Stomach (tissue), 9 donors: ENCODE measurements around the gene ERBB4. TPM values are rescaled to one million over a fixed set of nuclear protein-coding genes. Genes with fewer than 3 reads are reported as not detected.

Experiments
- DNase-seq, 2 donors: peaks; one replicate each; pipeline versions ENCODE4 v3.0.0 to v3.0.0-alpha.2; 2013 to 2019
- H3K27ac ChIP-seq, 5 donors: fragments of 200-600 bp in 4 of 5; sonication (generic) in 4 of 5; one replicate each; pipeline ENCODE4 v1.5.1; 2013 to 2019; ENCODE audit warnings: mild to moderate bottlenecking in 1 of 5, moderate library complexity in 1 of 5
- H3K27me3 ChIP-seq, 3 donors: fragments of 200-600 bp; sonication (generic); one replicate each; pipeline ENCODE4 v1.5.1; 2017 to 2019; ENCODE audit warnings: mixed run types in 1 of 3
- H3K36me3 ChIP-seq, 4 donors: fragments of 200-600 bp; sonication (generic); 1 replicate in 3 of 4; 2 replicates in 1 of 4; pipeline ENCODE4 v1.5.1; 2016 to 2019
- H3K4me1 ChIP-seq, 4 donors: fragments of 200-600 bp; sonication (generic); one replicate each; pipeline ENCODE4 v1.5.1; 2016 to 2019
- H3K4me3 ChIP-seq, 4 donors: fragments of 200-600 bp; sonication (generic) in 3 of 4; one replicate each; pipeline ENCODE4 v1.5.1; 2016 to 2019; ENCODE audit warnings: mild to moderate bottlenecking in 1 of 4
- H3K9me3 ChIP-seq, 4 donors: fragments of 200-600 bp; sonication (generic); one replicate each; pipeline ENCODE4 v1.5.1; 2016 to 2019
- EP300 ChIP-seq: sonication (generic); formaldehyde crosslinking; IDR thresholded peaks from one replicate; pipeline ENCODE4 v1.6.1; 2017; ENCODE audit warnings: antibody characterized with exemption
- POLR2A ChIP-seq, 4 donors: fragments of 450-650 bp; IDR thresholded peaks; one replicate each; pipeline ENCODE4 v1.6.1; 2016; ENCODE audit warnings: antibody characterized with exemption in 4 of 4, control low read depth in 2 of 4, mild to moderate bottlenecking in 1 of 4, moderate library complexity in 1 of 4
- POLR2AphosphoS5 ChIP-seq, 3 donors: sonication (generic); formaldehyde crosslinking; IDR thresholded peaks; one replicate each; pipeline ENCODE4 v1.6.1; 2016; ENCODE audit warnings: antibody characterized with exemption in 3 of 3
- WGBS, 5 donors: extraction: QIAGEN DNeasy Blood & Tissue Kit in 3 of 5; methylation state at CpG; one replicate each; pipeline versions ENCODE4 v1.1.5 to v1.1.7; 2013 to 2018; 5-methylcytosine and 5-hydroxymethylcytosine counted together
- intact Hi-C: fragments of 100-400 bp; cut with DNase I; formaldehyde crosslinking; loops from one replicate; pipeline ENCODE4 v1.15.1; 2023; ENCODE audit warnings: low total_unique reads
- polyA plus RNA-seq, 3 donors: library from polyadenylated mRNA; stranded (reverse); fragments of 200-250 nt; gene quantifications; one replicate each; pipeline ENCODE4 v1.2.3, GENCODE V29; 2013
- total RNA-seq, 5 donors: library from RNA; depleted of rRNA; stranded (reverse); fragments of >200 nt; gene quantifications; one replicate each; pipeline versions ENCODE4 v1.1.0 to v1.2.3, GENCODE V29; 2014 to 2016
- TF ChIP-seq, protein P1 (sequence below), 7 experiments: fragments of 450-650 bp in 4 of 7; fragments of 200-600 bp in 3 of 7; sonication (generic) in 3 of 7; IDR thresholded peaks; one replicate each; pipeline ENCODE4 v1.5.1; 2016 to 2019; ENCODE audit warnings: antibody characterized with exemption in 7 of 7, control low read depth in 2 of 7, mild to moderate bottlenecking in 1 of 7
- donor health status: healthy with polysubstance abuse.
- donor health status: Bipolar disorder and iron deficiency.
- donor health status: healthy.

The ERBB4 gene
- total and polyA plus RNA-seq, 8 donors = 0.12 to 2.5 (median 0.45) TPM; not detected in 1

- Histone ChIP-seq H3K4me3 (no peak overlapping the region), H3K27me3 (no peaks in the 10 kb centered on the region), H3K9me3 (peaks cover 0 to 21% (median 14%) of the 10 kb centered on the region in 4 donors), H3K27ac (no peak overlapping the region), H3K4me1 (no peaks in the 10 kb centered on the region), H3K36me3 (no peaks in the 10 kb centered on the region)
- DNase-seq = no peak
- WGBS, 5 donors = 79 to 91% (median 88%) methylated on average over 4 of the region's 4 CpGs
- intact Hi-C loops = no loop called here
- TF ChIP-seq, protein P1, sequence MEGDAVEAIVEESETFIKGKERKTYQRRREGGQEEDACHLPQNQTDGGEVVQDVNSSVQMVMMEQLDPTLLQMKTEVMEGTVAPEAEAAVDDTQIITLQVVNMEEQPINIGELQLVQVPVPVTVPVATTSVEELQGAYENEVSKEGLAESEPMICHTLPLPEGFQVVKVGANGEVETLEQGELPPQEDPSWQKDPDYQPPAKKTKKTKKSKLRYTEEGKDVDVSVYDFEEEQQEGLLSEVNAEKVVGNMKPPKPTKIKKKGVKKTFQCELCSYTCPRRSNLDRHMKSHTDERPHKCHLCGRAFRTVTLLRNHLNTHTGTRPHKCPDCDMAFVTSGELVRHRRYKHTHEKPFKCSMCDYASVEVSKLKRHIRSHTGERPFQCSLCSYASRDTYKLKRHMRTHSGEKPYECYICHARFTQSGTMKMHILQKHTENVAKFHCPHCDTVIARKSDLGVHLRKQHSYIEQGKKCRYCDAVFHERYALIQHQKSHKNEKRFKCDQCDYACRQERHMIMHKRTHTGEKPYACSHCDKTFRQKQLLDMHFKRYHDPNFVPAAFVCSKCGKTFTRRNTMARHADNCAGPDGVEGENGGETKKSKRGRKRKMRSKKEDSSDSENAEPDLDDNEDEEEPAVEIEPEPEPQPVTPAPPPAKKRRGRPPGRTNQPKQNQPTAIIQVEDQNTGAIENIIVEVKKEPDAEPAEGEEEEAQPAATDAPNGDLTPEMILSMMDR (IDR thresholded peaks at IDR 0.05) = no peak
- TF ChIP-seq POLR2A (IDR thresholded peaks at IDR 0.05) (no peak), POLR2AphosphoS5 (IDR thresholded peaks at IDR 0.05) (no peak), EP300 (no peak)
Measured at GRCh38 chr2:212441821-212442220, 96.8 kb downstream of the ERBB4 start.

GRCh38 chr2:212441141-212441540 lies 97.5 kb downstream of the ERBB4 start:
- 75 to 95% (median 83%) methylated on average over 1 of the region's 1 CpG for WGBS, 5 donors

GRCh38 chr2:212428681-212429478 lies 109.7 kb downstream of the ERBB4 start:
- DNase-seq = no peak
- H3K27ac ChIP-seq = no peak overlapping the region
- no peaks in the 10 kb centered on the region for H3K36me3 ChIP-seq
- no peaks in the 10 kb centered on the region for H3K9me3 ChIP-seq
- no peaks in the 10 kb centered on the region for H3K4me1 ChIP-seq
- no peaks in the 10 kb centered on the region for H3K27me3 ChIP-seq
- 17 to 45% (median 30%) methylated on average over 1 of the region's 1 CpG for WGBS, 5 donors
- intact Hi-C loops = no loop called here
- no peak overlapping the region for H3K4me3 ChIP-seq
- no peak for TF ChIP-seq POLR2A (IDR thresholded peaks at IDR 0.05)
- TF ChIP-seq POLR2AphosphoS5 (IDR thresholded peaks at IDR 0.05) = no peak
- TF ChIP-seq, protein P1 (IDR thresholded peaks at IDR 0.05) = no peak
- no peak for TF ChIP-seq EP300

More at GRCh38 chr2:212441141-212441540, 97.5 kb downstream of the ERBB4 start:
- Histone ChIP-seq H3K4me3 (no peak overlapping the region), H3K9me3 (peaks cover 0 to 21% (median 14%) of the 10 kb centered on the region in 4 donors), H3K4me1 (no peaks in the 10 kb centered on the region), H3K27ac (no peak overlapping the region), H3K27me3 (no peaks in the 10 kb centered on the region), H3K36me3 (no peaks in the 10 kb centered on the region)
- no peak for DNase-seq
- TF ChIP-seq, protein P1 (IDR thresholded peaks at IDR 0.05) = no peak
- TF ChIP-seq POLR2AphosphoS5 (IDR thresholded peaks at IDR 0.05) (no peak), POLR2A (IDR thresholded peaks at IDR 0.05) (no peak), EP300 (no peak)
- intact Hi-C loops = no loop called here

GRCh38 chr2:212427638-212428037 lies 111.0 kb downstream of the ERBB4 start:
- 33 to 51% (median 41%) methylated on average over 2 of the region's 2 CpGs for WGBS, 5 donors
- DNase-seq = no peak
- Histone ChIP-seq H3K4me3 (no peak overlapping the region), H3K36me3 (no peaks in the 10 kb centered on the region), H3K27ac (no peak overlapping the region), H3K27me3 (no peaks in the 10 kb centered on the region), H3K4me1 (no peaks in the 10 kb centered on the region), H3K9me3 (no peaks in the 10 kb centered on the region)
- no peak for TF ChIP-seq EP300
- no peak for TF ChIP-seq POLR2AphosphoS5 (IDR thresholded peaks at IDR 0.05)
- TF ChIP-seq, protein P1 (IDR thresholded peaks at IDR 0.05) = no peak
- TF ChIP-seq POLR2A (IDR thresholded peaks at IDR 0.05) = no peak
- intact Hi-C loops = no loop called here
